Transverse colon (tissue), 4 donors: ENCODE data around the gene NTRK2. TPM values are rescaled to one million over a fixed set of nuclear protein-coding genes. Genes with fewer than 3 reads are reported as not detected.

Source experiments
- DNase-seq: peaks from one replicate; pipeline ENCODE4 v3.0.0-alpha.2; 2019
- H3K27ac ChIP-seq, 4 donors: fragments of 200-600 bp; sonication (generic); 2 replicates each; pipeline ENCODE4 v1.5.1; 2016 to 2018; ENCODE audit warnings: inconsistent platforms in 4 of 4
- H3K27me3 ChIP-seq: fragments of 200-600 bp; sonication (generic); 2 replicates; pipeline ENCODE4 v1.5.1; 2017; ENCODE audit warnings: inconsistent platforms
- H3K36me3 ChIP-seq, 4 donors: fragments of 200-600 bp; sonication (generic); 2 replicates each; pipeline ENCODE4 v1.5.1; 2017 to 2019; ENCODE audit warnings: inconsistent platforms in 4 of 4
- H3K4me1 ChIP-seq, 4 donors: fragments of 200-600 bp; sonication (generic); 2 replicates each; pipeline ENCODE4 v1.5.1; 2017 to 2020; ENCODE audit warnings: inconsistent platforms in 4 of 4
- H3K4me3 ChIP-seq, 4 donors: fragments of 200-600 bp; sonication (generic); 1 replicate in 1 of 4; 2 replicates in 3 of 4; pipeline versions ENCODE4 v1.5.1 to v1.6.1; 2017 to 2019; ENCODE audit warnings: inconsistent platforms in 4 of 4
- H3K9me3 ChIP-seq, 2 donors: fragments of 200-600 bp; sonication (generic); 2 replicates each; pipeline ENCODE4 v1.5.1; 2017 to 2019; ENCODE audit warnings: inconsistent platforms in 2 of 2
- EP300 ChIP-seq: sonication (generic); formaldehyde crosslinking; IDR thresholded peaks from one replicate; pipeline ENCODE4 v1.6.1; 2017; ENCODE audit warnings: antibody characterized with exemption, low read depth
- POLR2A ChIP-seq: fragments of 450-650 bp; IDR thresholded peaks from one replicate; pipeline ENCODE4 v1.6.1; 2016; ENCODE audit warnings: antibody characterized with exemption, mild to moderate bottlenecking, moderate library complexity
- POLR2AphosphoS5 ChIP-seq, 3 donors: sonication (generic); formaldehyde crosslinking; IDR thresholded peaks; one replicate each; pipeline ENCODE4 v1.6.1; 2016; ENCODE audit warnings: antibody characterized with exemption in 3 of 3
- WGBS, 2 donors: methylation state at CpG; one replicate each; pipeline ENCODE4 v1.1.5; 2018; ENCODE audit warnings: low coverage in 1 of 2; 5-methylcytosine and 5-hydroxymethylcytosine counted together
- in situ Hi-C, 4 donors: fragments of 200-750 bp; cut with MboI; loops; one replicate each; pipeline versions ENCODE4 v1.15.0 to v1.15.1; 2017; ENCODE audit warnings: low sequenced_read_pairs in 3 of 4, low pct_ligation_motif_present in 1 of 4, low pct_unique_long_range_greater_than_20kb in 1 of 4
- intact Hi-C: fragments of 100-400 bp; cut with DNase I; formaldehyde crosslinking; loops from one replicate; pipeline ENCODE4 v1.15.1; 2023; ENCODE audit warnings: low total_unique reads
- total RNA-seq, 4 donors: library from RNA; depleted of rRNA; stranded (reverse); fragments of >200 nt; gene quantifications; one replicate each; pipeline ENCODE4 v1.1.0, GENCODE V29; 2016
- TF ChIP-seq, protein P1 (sequence below), 5 experiments: fragments of 200-600 bp in 3 of 5; fragments of 450-650 bp in 2 of 5; sonication (generic) in 3 of 5; IDR thresholded peaks; 1 replicate in 2 of 5; 2 replicates in 3 of 5; pipeline ENCODE4 v1.5.1; 2016 to 2017; ENCODE audit warnings: antibody characterized with exemption in 5 of 5, inconsistent platforms in 3 of 5, mild to moderate bottlenecking in 2 of 5, moderate library complexity in 1 of 5

Gene NTRK2
- total RNA-seq, 4 donors from 2014 or later = 2.2 to 10.1 (median 6.4) TPM

DNA sequence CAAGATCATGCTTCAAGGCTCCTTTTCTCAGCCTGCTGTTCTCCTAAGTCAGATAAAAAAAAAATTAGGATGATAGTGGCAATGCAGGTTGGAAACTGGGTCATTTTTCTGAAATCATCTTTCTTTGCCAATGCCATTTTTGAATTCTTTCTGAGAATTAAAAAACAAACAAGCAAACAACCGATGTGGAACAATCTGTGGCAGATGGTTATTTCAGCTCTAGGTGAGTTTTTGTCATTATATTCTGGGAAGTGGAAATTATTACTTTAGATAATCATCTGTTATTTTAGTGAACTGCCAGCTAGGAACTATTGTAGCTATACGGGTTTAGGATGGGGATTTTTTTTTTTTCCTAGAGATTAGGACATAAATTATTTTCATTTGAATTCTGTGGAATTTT, 129.7 kb downstream of the NTRK2 start:
- H3K4me1 ChIP-seq = no peaks in the 10 kb centered on the region
- no peaks in the 10 kb centered on the region for H3K9me3 ChIP-seq
- H3K36me3 ChIP-seq = no peaks in the 10 kb centered on the region
- DNase-seq = no peak
- H3K27ac ChIP-seq = no peak overlapping the region
- 49 to 55% methylated on average over 2 of the region's 2 CpGs for WGBS, 2 donors
- intact Hi-C loops (no loop called here), in situ Hi-C loops (loop anchor here in 1 of 4 donors (25.0 kb wide), 1 partner anchor 412 kb away; no protein-coding TSS in a partner anchor)
- H3K27me3 ChIP-seq = no peaks in the 10 kb centered on the region
- H3K4me3 ChIP-seq = no peak overlapping the region
- TF ChIP-seq EP300 = no peak

DNA sequence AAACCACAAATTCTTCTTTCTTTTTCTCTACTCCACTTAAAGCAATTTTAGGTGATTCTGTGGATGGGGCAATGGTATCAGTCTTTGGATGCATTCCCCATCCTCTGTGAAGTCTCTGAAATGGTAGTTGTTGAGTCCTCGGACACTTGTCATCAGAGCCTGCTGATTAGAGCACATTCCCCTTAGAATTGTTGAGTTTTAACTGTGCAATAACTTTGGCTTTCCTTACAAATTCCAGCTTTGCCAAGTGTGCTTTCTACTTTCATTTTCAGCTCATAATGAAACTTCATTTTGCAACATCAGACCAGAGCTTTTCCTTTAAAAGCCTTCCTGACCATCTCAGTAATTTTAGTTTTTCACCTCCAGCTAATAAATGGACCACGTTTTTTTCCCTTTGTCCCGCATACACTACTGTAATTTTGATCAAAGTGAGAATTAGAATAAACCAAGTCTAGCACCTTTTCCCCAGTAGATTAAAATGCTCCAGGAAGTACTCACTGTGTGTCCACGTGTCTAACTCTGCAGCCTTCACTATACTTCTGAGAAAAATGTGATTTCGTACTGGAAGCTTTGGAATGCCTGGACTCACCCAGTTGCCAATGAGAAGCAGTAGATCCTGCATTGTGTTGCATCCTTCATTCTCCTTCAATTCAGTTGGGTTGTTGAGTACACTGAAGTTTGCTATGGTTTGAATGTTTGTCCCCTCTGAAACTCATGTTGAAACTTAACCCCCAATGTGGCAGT, 135.6 kb downstream of the NTRK2 start:
- DNase-seq = no peak
- H3K27me3 ChIP-seq = no peaks in the 10 kb centered on the region
- no peaks in the 10 kb centered on the region for H3K36me3 ChIP-seq
- in situ Hi-C loops (no loop called here), intact Hi-C loops (no loop called here)
- no peak overlapping the region for H3K27ac ChIP-seq
- H3K4me1 ChIP-seq = peaks cover 0 to 8% (median 2%) of the 10 kb centered on the region in 4 donors
- TF ChIP-seq EP300 = no peak
- no peak for TF ChIP-seq POLR2A
- TF ChIP-seq, protein P1, sequence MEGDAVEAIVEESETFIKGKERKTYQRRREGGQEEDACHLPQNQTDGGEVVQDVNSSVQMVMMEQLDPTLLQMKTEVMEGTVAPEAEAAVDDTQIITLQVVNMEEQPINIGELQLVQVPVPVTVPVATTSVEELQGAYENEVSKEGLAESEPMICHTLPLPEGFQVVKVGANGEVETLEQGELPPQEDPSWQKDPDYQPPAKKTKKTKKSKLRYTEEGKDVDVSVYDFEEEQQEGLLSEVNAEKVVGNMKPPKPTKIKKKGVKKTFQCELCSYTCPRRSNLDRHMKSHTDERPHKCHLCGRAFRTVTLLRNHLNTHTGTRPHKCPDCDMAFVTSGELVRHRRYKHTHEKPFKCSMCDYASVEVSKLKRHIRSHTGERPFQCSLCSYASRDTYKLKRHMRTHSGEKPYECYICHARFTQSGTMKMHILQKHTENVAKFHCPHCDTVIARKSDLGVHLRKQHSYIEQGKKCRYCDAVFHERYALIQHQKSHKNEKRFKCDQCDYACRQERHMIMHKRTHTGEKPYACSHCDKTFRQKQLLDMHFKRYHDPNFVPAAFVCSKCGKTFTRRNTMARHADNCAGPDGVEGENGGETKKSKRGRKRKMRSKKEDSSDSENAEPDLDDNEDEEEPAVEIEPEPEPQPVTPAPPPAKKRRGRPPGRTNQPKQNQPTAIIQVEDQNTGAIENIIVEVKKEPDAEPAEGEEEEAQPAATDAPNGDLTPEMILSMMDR (IDR thresholded peaks at IDR 0.05) = no peak
- no peak for TF ChIP-seq POLR2AphosphoS5 (IDR thresholded peaks at IDR 0.05)
- no peak overlapping the region for H3K4me3 ChIP-seq
- H3K9me3 ChIP-seq = no peaks in the 10 kb centered on the region
- WGBS, 2 donors = 15 to 44% methylated on average over 4 to 5 of the region's 5 CpGs

DNA sequence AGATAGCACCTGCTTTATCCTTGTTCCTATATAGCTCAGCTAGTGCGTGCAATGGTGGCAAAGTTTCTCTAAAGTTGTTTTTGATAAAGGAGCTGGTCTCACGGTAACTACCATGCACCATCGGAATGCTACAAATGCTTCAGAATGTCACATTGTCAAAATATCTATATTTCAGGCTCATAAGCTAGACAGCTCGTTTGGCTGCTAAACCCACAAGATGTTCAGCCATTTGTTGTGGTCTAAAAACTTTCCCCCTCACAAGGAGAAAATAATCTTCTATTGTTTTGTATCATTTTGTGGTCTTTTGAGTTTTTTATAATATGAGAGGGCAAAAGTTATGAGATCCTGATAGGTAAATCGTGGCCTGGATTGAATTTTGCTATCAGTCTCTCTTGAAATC, 137.9 kb downstream of the NTRK2 start:
- no peaks in the 10 kb centered on the region for H3K27me3 ChIP-seq
- no peak overlapping the region for H3K4me3 ChIP-seq
- DNase-seq = no peak
- TF ChIP-seq POLR2AphosphoS5 (IDR thresholded peaks at IDR 0.05) (no peak), EP300 (no peak), POLR2A (no peak)
- TF ChIP-seq, protein P1 (IDR thresholded peaks at IDR 0.05) = no peak
- peaks cover 0 to 13% (median 4%) of the 10 kb centered on the region in 4 donors for H3K4me1 ChIP-seq
- no peak overlapping the region for H3K27ac ChIP-seq
- intact Hi-C loops = no loop called here
- in situ Hi-C loops = no loop called here
- H3K9me3 ChIP-seq = no peaks in the 10 kb centered on the region
- WGBS, 2 donors = 84 to 89% methylated on average over 5 of the region's 5 CpGs
- no peaks in the 10 kb centered on the region for H3K36me3 ChIP-seq

DNA sequence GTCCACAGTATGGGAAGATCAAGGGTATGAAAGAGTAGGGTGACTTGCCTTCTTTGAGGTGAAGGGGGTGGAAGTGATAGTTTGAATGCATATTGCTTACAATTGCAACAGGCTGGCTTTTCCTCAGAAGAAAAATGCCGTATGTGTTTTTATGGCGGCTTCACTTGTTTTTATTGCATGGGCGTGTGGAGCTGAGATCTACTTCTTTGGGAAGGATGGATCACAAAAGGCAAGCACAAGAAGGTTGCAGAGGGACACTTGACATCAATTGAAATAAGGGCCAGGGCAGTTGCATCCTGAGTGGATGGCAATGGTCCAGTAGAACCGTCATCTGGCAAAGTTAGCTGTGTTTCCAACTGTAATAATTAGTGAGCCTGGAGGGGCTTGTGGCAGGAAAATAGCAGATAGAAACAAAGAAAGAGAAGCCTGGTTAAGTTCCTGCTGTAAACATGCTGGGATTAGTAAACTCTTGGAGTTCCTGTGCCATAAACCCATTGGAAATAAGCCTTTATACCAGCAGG, 138.4 kb downstream of the NTRK2 start:
- H3K4me1 ChIP-seq = peaks cover 0 to 13% (median 4%) of the 10 kb centered on the region in 4 donors
- TF ChIP-seq POLR2A = no peak
- WGBS, 2 donors = 26 to 49% methylated on average over 4 of the region's 4 CpGs
- H3K4me3 ChIP-seq = no peak overlapping the region
- no peak overlapping the region for H3K27ac ChIP-seq
- intact Hi-C loops = no loop called here
- no peak for DNase-seq
- H3K36me3 ChIP-seq = no peaks in the 10 kb centered on the region
- no peaks in the 10 kb centered on the region for H3K9me3 ChIP-seq
- H3K27me3 ChIP-seq = no peaks in the 10 kb centered on the region
- in situ Hi-C loops = no loop called here

DNA sequence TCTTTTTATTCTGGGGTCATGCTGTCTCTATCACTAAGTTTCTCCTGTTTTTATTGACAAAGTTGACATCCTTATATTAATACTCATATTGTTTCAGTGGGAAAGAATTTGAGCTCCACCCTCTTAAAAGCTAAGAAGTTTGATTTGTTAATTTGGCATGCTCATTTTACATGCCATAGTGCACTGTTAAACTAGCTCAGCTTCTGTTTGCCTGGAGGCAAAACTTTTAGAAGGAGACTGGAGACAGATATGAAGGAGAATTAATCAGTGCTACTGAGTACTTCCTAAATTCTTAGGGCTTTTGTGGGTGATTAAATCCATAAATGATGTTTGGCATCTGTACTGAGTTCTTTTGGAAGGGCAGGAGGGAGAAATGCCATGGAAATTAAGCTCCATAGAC, 138.9 kb downstream of the NTRK2 start:
- Histone ChIP-seq H3K4me3 (no peak overlapping the region), H3K4me1 (peaks cover 0 to 13% (median 4%) of the 10 kb centered on the region in 4 donors), H3K27me3 (no peaks in the 10 kb centered on the region), H3K9me3 (no peaks in the 10 kb centered on the region), H3K27ac (no peak overlapping the region), H3K36me3 (no peaks in the 10 kb centered on the region)
- TF ChIP-seq POLR2A (no peak), POLR2AphosphoS5 (IDR thresholded peaks at IDR 0.05) (no peak), EP300 (no peak)
- TF ChIP-seq, protein P1 (IDR thresholded peaks at IDR 0.05) = no peak
- in situ Hi-C loops (no loop called here), intact Hi-C loops (no loop called here)
- no peak for DNase-seq
